RWPE1 (cell line): Measurements from ENCODE around the gene CAMK2B.
A peak's percentile ranks its signal among the peaks of the same experiment; 100 is the strongest.

Experiments used
- CTCF ChIA-PET: fragments of 350-600 bp; sonication (Branson Sonifier 250); formaldehyde crosslinking; extraction: SDS; loops from one replicate; lab custom pipeline; 2021; lab: Yijun Ruan, JAX
- POLR2A ChIA-PET: fragments of 400-600 bp; formaldehyde crosslinking; extraction: SDS; loops from one replicate; lab custom pipeline; 2020; ENCODE audit warnings: antibody characterized with exemption; ENCODE audit not compliant: low non-redundant PET; lab: Yijun Ruan, JAX
- DNase-seq: peaks from one replicate; pipeline ENCODE4 v3.0.0; 2012; ENCODE audit warnings: low spot score
- H3K27ac ChIP-seq: fragments of 450-650 bp; 2 replicates; pipeline ENCODE4 v1.5.1; 2017
- CTCF ChIP-seq: fragments of 450-650 bp; conservative IDR thresholded peaks from 2 replicates; pipeline ENCODE4 v1.5.1; 2017; ENCODE audit warnings: low read depth, mild to moderate bottlenecking

CAMK2B gene

GRCh38 chr7:44325201-44325671, at the start of gene CAMK2B:
CAMK2B (minus strand) TSS chr7:44325594; CDS start chr7:44325421, 173 bp downstream.
- ChIA-PET POLR2A (no interaction called here), CTCF (no interaction called here)
- TF ChIP-seq CTCF: no peak
- no peak within 1 kb of the TSS for H3K27ac ChIP-seq
- DNase-seq: no peak

- DNase-seq: no peak
- ChIA-PET CTCF (no interaction called here), POLR2A (no interaction called here)
- TF ChIP-seq CTCF: no peak
- H3K27ac ChIP-seq: no peak overlapping the region
Observed at GRCh38 chr7:44374007-44374763, 48.8 kb upstream of the CAMK2B start.

- ChIA-PET POLR2A (no interaction called here), CTCF (no interaction called here)
- DNase-seq: no peak
- TF ChIP-seq CTCF: no peak
- H3K27ac ChIP-seq: peak overlapping the region; percentile 50; the same call in 1 of the 2 replicates
Observed at GRCh38 chr7:44373418-44373740, 48.0 kb upstream of the CAMK2B start.

- no peak for TF ChIP-seq CTCF
- H3K27ac ChIP-seq: peak overlapping the region; percentile 50; the same call in 1 of the 2 replicates
- ChIA-PET CTCF (no interaction called here), POLR2A (no interaction called here)
- no peak for DNase-seq
Observed at GRCh38 chr7:44372560-44373417, 47.4 kb upstream of the CAMK2B start.

GRCh38 chr7:44368885-44369284, 43.5 kb upstream of the CAMK2B start:
- POLR2A ChIA-PET: no interaction called here
- no peak for TF ChIP-seq CTCF

GRCh38 chr7:44368455-44368854, 43.1 kb upstream of the CAMK2B start:
- H3K27ac ChIP-seq: peak overlapping the region; percentile 43; the same call in 1 of the 2 replicates
- DNase-seq: no peak
- TF ChIP-seq CTCF: no peak
- ChIA-PET CTCF (no interaction called here), POLR2A (no interaction called here)

More at GRCh38 chr7:44368885-44369284, 43.5 kb upstream of the CAMK2B start:
- peak; percentile 47 for DNase-seq
- CTCF ChIA-PET: no interaction called here
- peak overlapping the region; percentile 43; the same call in 1 of the 2 replicates for H3K27ac ChIP-seq
